ENCODE results near the gene ANKRD13A. TPM values are rescaled to one million over a fixed set of nuclear protein-coding genes. Genes with fewer than 3 reads are reported as not detected.
"Not testable (repeated sequence)": the region's sequence is repeated elsewhere in the genome, so short reads cannot be mapped to it uniquely, and the experiment has no call there.

The ANKRD13A gene
- total and polyA plus RNA-seq, 2 experiments from 2014 or later = 77.3 to 241 TPM

DNA sequence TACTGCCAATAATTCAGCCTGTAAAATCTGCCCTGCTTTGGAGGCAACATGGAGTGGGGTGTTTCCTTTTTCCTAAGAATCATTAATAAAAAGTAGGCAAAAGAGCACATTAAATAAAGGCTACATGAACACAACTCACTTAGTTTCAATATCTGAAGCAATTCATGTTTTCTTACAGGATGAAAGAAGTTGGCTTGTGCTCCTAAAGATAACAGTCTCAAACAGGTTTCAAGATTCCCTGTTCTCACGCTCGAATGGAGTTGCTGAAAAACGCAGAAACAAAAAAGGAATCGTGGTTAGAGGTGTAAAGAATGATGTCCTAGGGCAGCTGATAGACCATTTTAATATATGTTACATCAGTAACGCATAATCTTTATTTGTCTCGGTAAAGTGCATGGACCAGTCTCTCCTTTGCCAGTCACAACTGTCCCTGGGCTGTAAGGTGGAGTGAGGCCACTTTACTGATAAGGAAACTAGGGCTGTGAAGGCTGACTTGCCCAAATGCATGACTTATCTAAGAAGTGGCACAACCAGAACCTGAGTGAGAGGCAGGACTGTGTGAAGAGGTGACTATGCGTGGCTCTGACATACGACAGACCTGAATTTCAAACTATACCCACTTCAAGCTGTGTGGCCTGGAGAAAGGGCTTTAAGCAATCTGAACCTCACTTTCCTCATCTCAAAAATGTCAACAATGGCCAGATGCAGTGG, 15.6 kb upstream of the ANKRD13A start:
- in situ Hi-C loops (cut with MboI) = no loop called here
- no peak overlapping the region for H3K9ac ChIP-seq
- peaks cover 38% of the 10 kb centered on the region for H3K79me2 ChIP-seq (ENCODE audit: insufficient read depth)
- WGBS, 2 experiments (ENCODE audit: low coverage in 1 of 2, low lambda C conversion rate in 2 of 2, missing lambda C conversion rate in 2 of 2) = 98% methylated on average over 8 of the region's 8 CpGs
- H3K4me2 ChIP-seq (ENCODE audit: unreplicated experiment) = no peak overlapping the region
- no peak for DNase-seq
- no peaks in the 10 kb centered on the region for H3K27me3 ChIP-seq (replicated peaks; ENCODE audit: insufficient read depth)
- TF ChIP-seq EZH2phosphoT487 (IDR thresholded peaks at IDR 0.05; ENCODE audit: insufficient read depth, low read depth) = no peak
- TF ChIP-seq EZH2 (IDR thresholded peaks at IDR 0.05; ENCODE audit: insufficient read depth, poor library complexity, severe bottlenecking) = no peak
- H3K27ac ChIP-seq = no peak overlapping the region
- H3K9me3 ChIP-seq (ENCODE audit: low read depth) = no peaks in the 10 kb centered on the region
- no peaks in the 10 kb centered on the region for H4K20me1 ChIP-seq (ENCODE audit: insufficient read depth)
- H2AFZ ChIP-seq = no peak overlapping the region
- no peaks in the 10 kb centered on the region for H3K9me2 ChIP-seq (ENCODE audit: insufficient read depth)
- H3K4me1 ChIP-seq (ENCODE audit: insufficient read depth) = peaks cover 12% of the 10 kb centered on the region; the same call in 1 of the 2 replicates
- peaks cover 62% of the 10 kb centered on the region for H3K36me3 ChIP-seq (ENCODE audit: low read depth)
- peaks cover 5% of the 10 kb centered on the region for H3F3A ChIP-seq (ENCODE audit: insufficient read depth)
- H3K4me3 ChIP-seq = no peak overlapping the region

GRCh38 chr12:109986236-109986635, 13.0 kb upstream of the ANKRD13A start:
- H3K27ac ChIP-seq; in situ Hi-C loops (cut with MboI); H3K9me3 ChIP-seq (ENCODE audit: low read depth); H3F3A ChIP-seq (ENCODE audit: insufficient read depth); H3K4me2 ChIP-seq (ENCODE audit: unreplicated experiment); DNase-seq; H4K20me1 ChIP-seq (ENCODE audit: insufficient read depth); H3K27me3 ChIP-seq (replicated peaks; ENCODE audit: insufficient read depth); H3K4me3 ChIP-seq; H3K9ac ChIP-seq; H2AFZ ChIP-seq; H3K9me2 ChIP-seq (ENCODE audit: insufficient read depth): not testable (repeated sequence)
- 95% methylated on average over 15 to 16 of the region's 16 CpGs for WGBS, 2 experiments (ENCODE audit: low coverage in 1 of 2, low lambda C conversion rate in 2 of 2, missing lambda C conversion rate in 2 of 2)
- H3K36me3 ChIP-seq (ENCODE audit: low read depth) = peaks cover 56% of the 10 kb centered on the region
- H3K4me1 ChIP-seq (ENCODE audit: insufficient read depth) = peaks cover 12% of the 10 kb centered on the region; the same call in 1 of the 2 replicates
- H3K79me2 ChIP-seq (ENCODE audit: insufficient read depth) = peaks cover 63% of the 10 kb centered on the region

DNA sequence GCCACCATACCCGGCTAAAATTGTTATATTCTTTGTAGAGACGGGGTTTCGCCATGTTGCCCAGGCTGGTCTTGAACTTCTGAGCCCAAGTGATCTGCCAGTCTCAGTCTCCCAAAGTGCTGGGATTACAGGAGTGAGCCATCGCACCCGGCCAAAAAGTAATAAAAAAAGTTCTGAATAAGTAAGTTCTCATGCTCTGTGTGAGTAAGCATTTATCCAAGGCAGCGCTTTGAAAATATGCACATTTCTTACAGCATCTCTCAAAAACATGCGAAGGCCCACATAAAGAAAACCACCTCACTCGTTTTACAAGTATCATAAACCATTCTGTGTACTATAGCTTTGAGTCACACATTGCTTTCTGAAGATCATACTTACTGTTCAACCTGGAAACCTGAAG, 11.6 kb upstream of the ANKRD13A start:
- TF ChIP-seq EZH2 (IDR thresholded peaks at IDR 0.05; ENCODE audit: insufficient read depth, poor library complexity, severe bottlenecking) (no peak), EZH2phosphoT487 (IDR thresholded peaks at IDR 0.05; ENCODE audit: insufficient read depth, low read depth) (no peak)
- Histone ChIP-seq H3F3A (ENCODE audit: insufficient read depth) (peaks cover 5% of the 10 kb centered on the region; the same call in 1 of the 2 replicates), H3K4me1 (ENCODE audit: insufficient read depth) (peaks cover 4% of the 10 kb centered on the region; the same call in 1 of the 2 replicates), H3K27ac (no peak overlapping the region), H3K4me2 (ENCODE audit: unreplicated experiment) (no peak overlapping the region), H3K9ac (no peak overlapping the region), H3K9me2 (ENCODE audit: insufficient read depth) (no peaks in the 10 kb centered on the region), H3K27me3 (replicated peaks; ENCODE audit: insufficient read depth) (no peaks in the 10 kb centered on the region), H2AFZ (no peak overlapping the region), H3K79me2 (ENCODE audit: insufficient read depth) (peaks cover 71% of the 10 kb centered on the region), H3K36me3 (ENCODE audit: low read depth) (peaks cover 49% of the 10 kb centered on the region), H3K9me3 (ENCODE audit: low read depth) (no peaks in the 10 kb centered on the region), H3K4me3 (no peak overlapping the region), H4K20me1 (ENCODE audit: insufficient read depth) (no peaks in the 10 kb centered on the region)
- in situ Hi-C loops (cut with MboI) = no loop called here
- WGBS, 2 experiments (ENCODE audit: low coverage in 1 of 2, low lambda C conversion rate in 2 of 2, missing lambda C conversion rate in 2 of 2) = 91 to 95% methylated on average over 8 of the region's 8 CpGs
- DNase-seq = no peak

GRCh38 chr12:109988274-109988673, 11.0 kb upstream of the ANKRD13A start:
- Histone ChIP-seq H3K4me1 (ENCODE audit: insufficient read depth) (peaks cover 5% of the 10 kb centered on the region; the same call in 1 of the 2 replicates), H3F3A (ENCODE audit: insufficient read depth) (no peaks in the 10 kb centered on the region), H3K4me3 (no peak overlapping the region), H3K36me3 (ENCODE audit: low read depth) (peaks cover 43% of the 10 kb centered on the region), H3K9ac (no peak overlapping the region), H3K79me2 (ENCODE audit: insufficient read depth) (peaks cover 77% of the 10 kb centered on the region), H2AFZ (no peak overlapping the region), H3K9me2 (ENCODE audit: insufficient read depth) (no peaks in the 10 kb centered on the region), H4K20me1 (ENCODE audit: insufficient read depth) (no peaks in the 10 kb centered on the region), H3K4me2 (ENCODE audit: unreplicated experiment) (no peak overlapping the region), H3K27me3 (replicated peaks; ENCODE audit: insufficient read depth) (no peaks in the 10 kb centered on the region), H3K27ac (no peak overlapping the region), H3K9me3 (ENCODE audit: low read depth) (no peaks in the 10 kb centered on the region)
- TF ChIP-seq EZH2phosphoT487 (IDR thresholded peaks at IDR 0.05; ENCODE audit: insufficient read depth, low read depth) = no peak
- TF ChIP-seq EZH2 (IDR thresholded peaks at IDR 0.05; ENCODE audit: insufficient read depth, poor library complexity, severe bottlenecking) = no peak
- DNase-seq = no peak
- in situ Hi-C loops (cut with MboI) = no loop called here
- 96 to 100% methylated on average over 10 of the region's 10 CpGs for WGBS, 2 experiments (ENCODE audit: low coverage in 1 of 2, low lambda C conversion rate in 2 of 2, missing lambda C conversion rate in 2 of 2)
